ENCODE data around the gene FOXG1. TPM values are rescaled to one million over a fixed set of nuclear protein-coding genes. Genes with fewer than 3 reads are reported as not detected.

Gene FOXG1
- total RNA-seq, 4 donors from 2014 or later, result not detected

- TF ChIP-seq, protein P1, sequence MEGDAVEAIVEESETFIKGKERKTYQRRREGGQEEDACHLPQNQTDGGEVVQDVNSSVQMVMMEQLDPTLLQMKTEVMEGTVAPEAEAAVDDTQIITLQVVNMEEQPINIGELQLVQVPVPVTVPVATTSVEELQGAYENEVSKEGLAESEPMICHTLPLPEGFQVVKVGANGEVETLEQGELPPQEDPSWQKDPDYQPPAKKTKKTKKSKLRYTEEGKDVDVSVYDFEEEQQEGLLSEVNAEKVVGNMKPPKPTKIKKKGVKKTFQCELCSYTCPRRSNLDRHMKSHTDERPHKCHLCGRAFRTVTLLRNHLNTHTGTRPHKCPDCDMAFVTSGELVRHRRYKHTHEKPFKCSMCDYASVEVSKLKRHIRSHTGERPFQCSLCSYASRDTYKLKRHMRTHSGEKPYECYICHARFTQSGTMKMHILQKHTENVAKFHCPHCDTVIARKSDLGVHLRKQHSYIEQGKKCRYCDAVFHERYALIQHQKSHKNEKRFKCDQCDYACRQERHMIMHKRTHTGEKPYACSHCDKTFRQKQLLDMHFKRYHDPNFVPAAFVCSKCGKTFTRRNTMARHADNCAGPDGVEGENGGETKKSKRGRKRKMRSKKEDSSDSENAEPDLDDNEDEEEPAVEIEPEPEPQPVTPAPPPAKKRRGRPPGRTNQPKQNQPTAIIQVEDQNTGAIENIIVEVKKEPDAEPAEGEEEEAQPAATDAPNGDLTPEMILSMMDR (IDR thresholded peaks at IDR 0.05; ENCODE audit: low read depth), result no peak
These were observed 6.6 kb downstream of the FOXG1 start for GRCh38 chr14:28773176-28773575.

GRCh38 chr14:28773861-28774691 lies 7.5 kb downstream of the FOXG1 start:
- TF ChIP-seq, protein P1 (IDR thresholded peaks at IDR 0.05; ENCODE audit: low read depth), result no peak

DNA sequence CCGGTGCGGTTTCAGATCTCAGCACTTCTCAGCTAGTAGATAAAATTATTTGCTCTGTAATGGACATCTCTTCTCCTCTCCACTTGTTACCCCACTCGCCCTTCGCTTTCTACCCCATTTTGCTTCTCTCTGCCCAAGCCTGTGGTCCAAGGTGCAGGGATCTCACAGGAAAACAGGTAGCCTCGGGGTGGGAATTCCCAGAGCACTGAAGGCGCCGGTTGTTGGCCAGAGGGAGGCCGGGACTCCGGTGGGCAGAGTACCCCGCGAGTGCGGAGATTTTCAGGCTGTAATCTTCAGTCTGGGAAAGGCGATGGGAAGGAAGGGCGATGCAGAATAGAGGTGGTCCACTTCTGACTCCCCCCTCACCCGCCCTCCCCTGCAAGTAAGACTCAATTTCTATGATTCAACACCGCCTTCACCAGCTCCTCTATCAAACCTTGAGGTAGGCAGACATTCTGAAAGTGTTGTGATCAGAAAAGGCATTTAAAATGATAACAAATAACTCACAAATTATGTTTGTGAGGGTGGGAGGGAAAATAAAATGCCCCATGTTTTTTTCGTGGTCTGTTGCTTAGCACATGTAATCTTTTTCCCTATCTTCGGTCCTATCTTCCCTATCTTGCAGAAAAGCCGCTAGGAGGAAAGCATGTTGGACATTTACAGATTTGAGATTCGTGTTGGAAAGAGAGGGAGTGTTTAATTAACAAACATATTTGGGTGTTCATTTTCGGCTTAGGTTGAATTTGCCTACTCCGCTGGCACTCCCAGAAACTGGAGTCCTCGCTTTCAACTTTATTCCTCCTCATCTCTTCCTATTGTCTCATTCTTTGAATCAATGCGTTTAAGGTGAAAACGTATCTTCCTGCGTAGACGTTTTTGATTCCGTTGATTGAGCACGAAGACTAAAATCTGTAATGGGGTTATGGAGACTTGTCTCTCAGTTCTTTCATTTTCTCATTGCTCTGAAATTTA lies 8.5 kb downstream of the FOXG1 start:
- TF ChIP-seq, protein P1 (IDR thresholded peaks at IDR 0.05; ENCODE audit: low read depth), result no peak

GRCh38 chr14:28776482-28777266 lies 10.1 kb downstream of the FOXG1 start:
- TF ChIP-seq, protein P1 (IDR thresholded peaks at IDR 0.05; ENCODE audit: low read depth), result no peak

DNA sequence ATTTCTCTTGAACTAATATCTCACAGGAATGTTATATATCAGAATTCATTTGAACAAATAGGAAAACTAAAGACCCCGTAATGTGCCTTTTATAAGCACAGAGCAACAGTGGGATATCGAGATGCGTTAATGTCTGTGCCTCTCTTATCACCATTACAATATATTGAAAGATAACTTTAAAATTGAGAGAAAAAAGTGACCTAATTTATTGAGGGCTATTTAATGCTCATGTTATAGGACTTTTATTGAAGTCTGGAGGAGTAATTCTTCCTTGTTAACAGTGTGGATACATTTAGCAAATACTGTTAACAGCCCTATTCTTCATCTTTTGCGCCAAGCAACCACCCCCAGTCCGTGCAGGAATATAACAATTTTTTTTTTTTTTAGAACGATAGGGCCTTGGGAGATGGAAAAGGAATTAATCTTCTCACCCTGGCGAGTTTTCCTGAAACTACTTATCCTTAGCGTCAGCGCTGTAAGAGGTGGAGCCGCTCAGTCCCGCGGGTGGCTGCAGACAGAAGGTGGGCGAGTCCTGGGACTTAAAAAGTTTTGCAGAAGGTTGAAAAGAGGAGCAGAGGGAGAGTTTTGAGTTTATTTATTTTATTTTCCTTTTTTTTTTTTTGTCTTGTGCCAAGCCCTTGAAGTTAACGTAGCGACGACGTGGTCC lies 11.0 kb downstream of the FOXG1 start:
- TF ChIP-seq, protein P1 (IDR thresholded peaks at IDR 0.05; ENCODE audit: low read depth), result no peak

DNA sequence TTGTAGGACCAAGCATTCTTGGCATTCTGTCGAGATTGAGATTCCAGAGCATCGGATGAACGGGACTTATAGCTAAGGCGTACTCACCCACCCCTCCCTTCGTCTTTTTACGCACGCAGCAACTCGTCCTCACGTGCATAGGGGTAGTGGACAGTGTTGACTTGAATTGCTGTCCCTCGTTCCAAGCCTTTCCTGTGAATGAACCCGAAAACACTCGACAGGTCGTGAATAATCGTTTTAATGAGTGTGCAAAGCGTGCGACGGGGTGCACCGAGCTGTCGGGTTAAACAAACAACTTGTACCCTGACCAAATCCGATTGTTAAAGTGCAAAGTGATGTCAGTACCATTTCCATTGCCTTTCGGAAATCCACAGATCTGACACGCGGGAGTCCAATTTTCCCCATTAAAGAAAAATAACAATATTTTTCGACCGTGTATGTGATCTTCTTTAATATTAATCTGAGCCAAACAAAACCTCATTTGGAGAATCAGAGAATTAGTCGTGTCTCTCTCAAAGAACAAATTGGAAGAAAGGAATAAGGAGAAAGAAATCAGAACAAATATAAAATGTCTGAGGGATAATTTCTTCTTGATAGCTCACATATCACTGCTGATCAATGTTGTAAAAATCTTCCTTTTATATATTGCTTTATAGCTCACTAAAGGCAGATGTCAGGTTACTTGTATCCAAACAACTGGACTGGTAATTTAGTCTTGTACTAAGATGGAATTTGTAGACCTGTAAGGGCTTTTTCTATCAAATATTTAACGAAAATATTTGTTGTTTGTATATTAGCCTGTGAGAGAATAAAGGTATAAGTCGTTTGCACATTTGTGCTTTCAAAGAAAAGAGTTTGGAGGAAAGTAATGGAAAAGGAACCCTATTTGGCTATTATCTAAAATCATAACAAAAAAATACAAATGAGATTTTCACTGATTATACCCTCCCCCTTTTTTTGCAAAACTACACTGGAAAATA lies 11.8 kb downstream of the FOXG1 start:
- TF ChIP-seq, protein P1 (IDR thresholded peaks at IDR 0.05; ENCODE audit: low read depth), result no peak
